Measurements from ENCODE around the gene RPL5. TPM values are rescaled to one million over a fixed set of nuclear protein-coding genes. Genes with fewer than 3 reads are reported as not detected.
"Not testable (repeated sequence)": the region's sequence is repeated elsewhere in the genome, so short reads cannot be mapped to it uniquely, and the experiment has no call there.

RPL5 gene
- total RNA-seq = 1,000 to 10,000 TPM; 1,359 to 1,602 TPM

DNA sequence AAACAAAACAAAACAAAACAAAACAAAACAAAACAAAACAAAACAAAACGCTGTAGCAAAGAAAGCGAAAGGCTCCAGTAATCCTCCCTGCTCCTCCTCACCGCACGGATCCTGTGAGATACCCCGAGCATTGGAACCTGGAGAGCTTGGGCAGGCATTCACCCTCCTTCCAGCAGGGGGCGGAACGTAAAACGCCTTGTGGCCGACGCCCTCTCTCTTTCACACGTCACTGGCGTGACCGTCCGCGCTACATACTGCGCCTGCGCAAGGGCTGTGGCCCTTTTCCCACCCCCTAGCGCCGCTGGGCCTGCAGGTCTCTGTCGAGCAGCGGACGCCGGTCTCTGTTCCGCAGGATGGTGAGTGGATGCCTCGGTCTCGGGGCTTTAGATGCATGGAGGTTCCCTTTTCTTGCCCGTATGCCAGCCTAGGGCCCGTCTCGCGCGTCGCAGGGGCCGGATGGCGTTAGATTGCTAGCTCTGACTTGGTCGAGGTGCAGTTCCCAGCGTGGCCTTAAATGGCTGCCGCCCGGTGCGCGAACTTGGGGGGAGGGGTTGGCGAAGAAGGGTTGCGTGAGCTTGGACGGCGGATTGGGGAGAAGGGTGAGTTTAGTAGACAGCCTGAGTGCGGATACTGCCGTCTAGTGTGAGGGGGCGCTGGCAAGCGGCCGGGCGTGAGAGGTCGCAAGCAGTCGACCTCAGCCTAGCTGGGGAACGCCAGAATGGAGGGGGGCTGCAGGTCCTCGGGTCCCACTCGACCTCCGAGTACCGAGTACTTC, at the start of gene RPL5:
Gene RPL5 (plus strand): TSS at position 279 of the 775 bp plus-strand sequence. CDS start 75 bp downstream, at position 354.
- H3K27ac Mint-ChIP-seq = peak within 1 kb of the TSS; percentile 95
- intact Hi-C loops (cut with DNase I, micrococcal nuclease) = loop anchor here (1.0 to 10.0 kb wide), 18 partner anchors 47 to 1585 kb away; partner anchors contain the start of genes DR1 (in 2 of the 2), ABCD3 (in 1 of the 2), BTBD8 (in 1 of the 2) and CDC7 (in 1 of the 2)
- H3K36me3 Mint-ChIP-seq (ENCODE audit: low read depth) = peaks cover 52% of the 10 kb centered on the region
- ChIA-PET CTCF (interaction anchor here (0.6 to 2.9 kb wide), 26 partner anchors 11 to 848 kb away, joined by 3 to 26 read pairs (median 4); no protein-coding TSS in a partner anchor), POLR2A (interaction anchor here (0.5 to 1.2 kb wide), 8 partner anchors 11 to 1246 kb away, joined by 3 to 4 read pairs (median 3); partner anchors contain the start of genes EVI5 and MTF2)
- ATAC-seq (peak; percentile 88), DNase-seq (peak; percentile 98)
- H3K9me3 Mint-ChIP-seq (ENCODE audit: low read depth) = no peaks in the 10 kb centered on the region
- H3K27me3 Mint-ChIP-seq = no peaks in the 10 kb centered on the region
- peaks cover 35% of the 10 kb centered on the region for H3K4me1 Mint-ChIP-seq
- H3K4me3 Mint-ChIP-seq = peak within 1 kb of the TSS; percentile 84

DNA sequence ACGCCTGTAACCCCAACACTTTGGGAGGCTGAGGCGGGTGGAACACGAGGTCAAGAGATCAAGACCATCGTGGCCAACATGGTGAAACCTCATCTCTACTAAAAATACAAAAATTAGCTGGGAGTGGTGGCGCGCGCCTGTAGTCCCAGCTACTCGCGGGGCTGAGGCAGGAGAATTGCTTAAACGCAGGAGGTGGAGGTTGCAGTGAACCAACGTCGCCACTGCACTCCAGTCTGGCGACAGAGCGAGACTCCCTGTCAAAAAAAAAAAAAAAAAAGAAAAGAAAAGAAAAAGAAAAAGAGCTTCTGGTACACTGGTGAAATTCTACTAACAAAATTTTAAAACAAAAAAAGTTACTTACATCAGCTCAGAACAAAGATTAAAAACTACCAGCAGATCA, 48.3 kb upstream of the RPL5 start:
- POLR2A ChIA-PET; H3K9me3 Mint-ChIP-seq (ENCODE audit: low read depth); intact Hi-C loops (cut with DNase I, micrococcal nuclease); ATAC-seq; H3K27ac Mint-ChIP-seq; DNase-seq; H3K36me3 Mint-ChIP-seq (ENCODE audit: low read depth): not testable (repeated sequence)
- H3K27me3 Mint-ChIP-seq = peaks cover 31% of the 10 kb centered on the region
- CTCF ChIA-PET = interaction anchor here (0.8 to 0.9 kb wide), 2 partner anchors 20 to 35 kb away, joined by 3 read pairs; no protein-coding TSS in a partner anchor
- peaks cover 13% of the 10 kb centered on the region for H3K4me1 Mint-ChIP-seq
- H3K4me3 Mint-ChIP-seq = peak overlapping the region; percentile 71

DNA sequence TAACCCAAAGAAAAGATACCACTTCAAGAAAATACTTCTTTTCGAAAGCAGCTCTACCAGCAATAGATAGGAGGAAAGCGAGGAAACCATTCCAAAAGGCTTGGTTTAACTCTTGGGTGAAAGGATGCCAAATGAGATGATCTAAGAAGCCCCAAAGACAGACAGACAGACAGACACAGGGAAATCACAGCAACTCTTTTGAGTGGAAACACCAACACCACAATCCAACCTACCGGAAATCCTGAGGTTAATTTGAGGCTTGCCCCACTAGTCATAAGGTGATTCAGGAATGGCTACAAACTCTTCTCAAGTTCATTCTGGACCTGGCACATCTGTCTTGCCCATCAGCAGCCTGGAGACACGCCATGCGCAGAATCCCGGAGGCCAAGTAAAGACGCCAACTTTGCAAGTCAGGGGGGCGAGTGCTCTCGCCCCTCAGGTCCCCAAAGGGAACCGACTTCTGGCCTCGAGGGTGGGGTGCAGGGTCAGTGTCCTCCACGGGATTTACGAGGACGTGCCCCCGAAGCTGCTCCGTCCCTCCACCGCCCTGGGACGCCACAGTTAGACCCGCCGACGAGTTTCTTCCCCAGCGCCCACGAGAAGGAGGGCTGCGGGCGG, 47.7 kb upstream of the RPL5 start:
- DNase-seq = peak; percentile 57
- intact Hi-C loops (cut with DNase I, micrococcal nuclease) = loop anchor here (1.0 to 2.0 kb wide), 2 partner anchors 48 to 49 kb away; partner anchors contain the start of gene RPL5 (in 2 of the 2)
- CTCF ChIA-PET = interaction anchor here (0.7 to 1.0 kb wide), 3 partner anchors 8 to 66 kb away, joined by 3 read pairs; no protein-coding TSS in a partner anchor

DNA sequence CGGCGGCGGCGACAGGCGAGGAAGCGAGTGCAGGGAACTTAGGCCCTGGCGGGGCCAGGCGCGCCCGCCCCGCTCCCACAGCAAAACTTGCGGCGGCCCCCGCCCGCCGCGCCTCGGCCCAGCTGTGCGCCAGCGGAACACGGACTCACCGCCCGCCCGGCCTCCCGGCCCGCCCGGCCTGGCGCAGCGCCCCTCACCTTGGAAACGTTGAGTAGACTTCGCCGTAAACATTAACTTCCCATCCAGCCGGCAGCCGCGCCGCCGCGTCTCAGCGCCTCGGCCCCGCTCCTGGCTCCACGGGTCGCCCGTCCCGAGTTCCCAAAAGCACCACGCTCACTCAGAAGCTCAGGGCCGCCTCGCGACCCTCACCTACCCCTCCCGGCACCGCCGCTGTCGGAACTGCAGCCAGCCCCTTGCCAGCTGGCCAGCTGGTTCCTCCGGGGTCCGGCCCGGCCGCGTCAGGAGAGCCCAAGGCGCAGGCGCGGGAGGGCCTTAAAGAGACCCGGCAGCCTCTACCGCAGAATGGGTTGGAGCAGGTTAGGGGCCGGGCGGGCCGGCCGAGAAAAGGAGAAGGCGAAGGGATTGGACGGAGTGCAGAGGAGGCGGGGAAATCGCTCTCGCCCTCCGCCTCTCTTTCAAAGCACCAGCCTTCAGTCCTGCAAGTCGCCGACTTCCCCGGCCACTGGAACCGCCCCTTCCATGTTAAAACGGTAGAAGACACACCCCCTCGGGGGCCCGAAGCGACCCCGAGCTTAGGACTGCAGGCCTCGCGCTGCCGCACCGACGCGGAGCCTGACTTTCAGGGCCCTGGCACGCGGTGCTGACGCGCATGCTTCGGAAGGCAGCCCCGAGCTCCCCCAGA, 47.0 kb upstream of the RPL5 start, which contains the start of gene EVI5:
Gene EVI5 (minus strand): TSS at position 470 of the 862 bp plus-strand sequence. CDS start 48,562 bp downstream, outside the sequence.
- H3K4me3 Mint-ChIP-seq = peak within 1 kb of the TSS; percentile 71
- no peak within 1 kb of the TSS for H3K27ac Mint-ChIP-seq
- no peaks in the 10 kb centered on the region for H3K9me3 Mint-ChIP-seq (ENCODE audit: low read depth)
- ChIA-PET CTCF (interaction anchor here (0.6 to 1.5 kb wide), 6 partner anchors 9 to 134 kb away, joined by 3 to 4 read pairs (median 3); no protein-coding TSS in a partner anchor), POLR2A (interaction anchor here (0.7 to 1.3 kb wide), 2 partner anchors 48 to 50 kb away, joined by 3 to 4 read pairs; no protein-coding TSS in a partner anchor)
- H3K4me1 Mint-ChIP-seq = peaks cover 13% of the 10 kb centered on the region
- intact Hi-C loops (cut with DNase I, micrococcal nuclease) = loop anchor here (1.0 to 2.0 kb wide), 3 partner anchors 47 to 176 kb away; partner anchors contain the start of genes RPL5 (in 2 of the 2) and DIPK1A (in 1 of the 2)
- ATAC-seq (peak; percentile 83), DNase-seq (peak; percentile 77)
- no peaks in the 10 kb centered on the region for H3K36me3 Mint-ChIP-seq (ENCODE audit: low read depth)
- H3K27me3 Mint-ChIP-seq = peaks cover 32% of the 10 kb centered on the region

More for the DNA sequence above, 47.7 kb upstream of the RPL5 start:
- Mint-ChIP-seq H3K9me3 (ENCODE audit: low read depth) (no peaks in the 10 kb centered on the region), H3K27me3 (peaks cover 31% of the 10 kb centered on the region), H3K36me3 (ENCODE audit: low read depth) (no peaks in the 10 kb centered on the region), H3K4me3 (peak overlapping the region; percentile 71), H3K4me1 (peaks cover 13% of the 10 kb centered on the region), H3K27ac (no peak overlapping the region)
- peak; percentile 51 for ATAC-seq
- POLR2A ChIA-PET = interaction anchor here (1.3 kb wide), 1 partner anchor 48 kb away, joined by 4 read pairs; no protein-coding TSS in a partner anchor

DNA sequence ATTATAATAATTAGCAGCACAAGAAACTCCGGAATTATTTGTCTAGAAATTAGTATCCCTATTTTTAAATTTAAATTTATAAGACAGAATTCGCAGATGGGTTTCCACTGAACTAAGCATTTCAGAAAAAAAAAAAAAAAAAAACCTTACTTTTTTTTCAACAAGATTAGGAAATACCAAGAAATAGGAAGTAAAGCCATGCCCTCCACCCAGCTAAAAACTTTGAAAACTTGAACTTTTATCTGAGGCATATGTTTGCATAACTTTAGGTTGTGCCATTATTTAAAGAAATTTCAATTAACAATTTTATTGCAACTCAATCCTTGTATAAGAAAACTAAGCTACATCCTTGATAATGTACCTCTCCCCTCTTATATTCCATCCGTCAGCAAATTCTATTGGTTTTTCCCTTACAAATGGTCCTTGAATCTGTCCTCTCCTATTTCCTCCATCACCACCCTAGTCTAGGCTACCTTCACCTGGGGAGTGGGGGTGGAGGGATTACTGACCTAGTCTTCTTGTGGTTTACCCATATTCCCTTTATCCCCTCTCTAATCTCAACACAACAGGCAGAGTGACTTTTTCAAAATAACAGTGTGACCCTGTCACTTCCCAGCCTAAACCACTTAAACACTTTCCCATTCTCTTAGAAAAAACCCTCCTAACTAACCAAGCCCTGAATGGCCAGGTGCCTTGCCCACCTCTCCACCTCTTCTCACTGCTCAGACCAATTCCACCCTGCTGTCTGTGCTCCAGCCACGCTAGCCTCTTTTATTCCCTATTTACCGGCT, 45.5 kb upstream of the RPL5 start:
- intact Hi-C loops (cut with DNase I, micrococcal nuclease) = no loop called here
- Mint-ChIP-seq H3K36me3 (ENCODE audit: low read depth) (no peaks in the 10 kb centered on the region), H3K4me3 (no peak overlapping the region), H3K27ac (no peak overlapping the region), H3K9me3 (ENCODE audit: low read depth) (no peaks in the 10 kb centered on the region), H3K27me3 (peaks cover 34% of the 10 kb centered on the region), H3K4me1 (peaks cover 16% of the 10 kb centered on the region)
- CTCF ChIA-PET = interaction anchor here (0.6 to 1.5 kb wide), 3 partner anchors 10 to 74 kb away, joined by 3 to 7 read pairs (median 4); no protein-coding TSS in a partner anchor
- ATAC-seq = no peak
- POLR2A ChIA-PET = no interaction called here
- no peak for DNase-seq

DNA sequence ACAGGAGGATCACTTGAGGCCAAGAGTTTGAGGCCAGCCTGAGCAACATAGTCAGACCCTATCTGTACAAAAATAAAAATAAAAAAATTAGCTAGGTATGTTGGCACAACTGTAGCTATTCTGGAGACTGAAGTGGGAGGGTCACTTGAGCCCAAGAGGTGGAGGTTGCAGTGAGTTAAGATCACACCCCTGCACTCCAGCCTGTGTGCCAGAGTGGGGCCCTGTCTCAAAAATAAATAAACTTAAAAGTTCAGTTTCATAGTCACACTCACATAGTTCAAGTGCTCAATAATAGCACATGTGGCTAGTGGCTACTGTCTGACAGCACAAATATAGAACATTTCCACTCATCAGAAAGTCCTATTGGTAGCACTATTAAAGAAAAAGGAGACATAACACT, 41.8 kb upstream of the RPL5 start:
- POLR2A ChIA-PET = no interaction called here
- peaks cover 7% of the 10 kb centered on the region for H3K4me1 Mint-ChIP-seq
- intact Hi-C loops (cut with DNase I, micrococcal nuclease) = no loop called here
- H3K36me3 Mint-ChIP-seq (ENCODE audit: low read depth) = no peaks in the 10 kb centered on the region
- peaks cover 44% of the 10 kb centered on the region for H3K27me3 Mint-ChIP-seq
- ATAC-seq (no peak), DNase-seq (no peak)
- no peaks in the 10 kb centered on the region for H3K9me3 Mint-ChIP-seq (ENCODE audit: low read depth)
- no peak overlapping the region for H3K27ac Mint-ChIP-seq
- no peak overlapping the region for H3K4me3 Mint-ChIP-seq
- CTCF ChIA-PET = interaction anchor here (0.6 to 1.9 kb wide), 5 partner anchors 28 to 551 kb away, joined by 3 to 7 read pairs (median 5); no protein-coding TSS in a partner anchor

DNA sequence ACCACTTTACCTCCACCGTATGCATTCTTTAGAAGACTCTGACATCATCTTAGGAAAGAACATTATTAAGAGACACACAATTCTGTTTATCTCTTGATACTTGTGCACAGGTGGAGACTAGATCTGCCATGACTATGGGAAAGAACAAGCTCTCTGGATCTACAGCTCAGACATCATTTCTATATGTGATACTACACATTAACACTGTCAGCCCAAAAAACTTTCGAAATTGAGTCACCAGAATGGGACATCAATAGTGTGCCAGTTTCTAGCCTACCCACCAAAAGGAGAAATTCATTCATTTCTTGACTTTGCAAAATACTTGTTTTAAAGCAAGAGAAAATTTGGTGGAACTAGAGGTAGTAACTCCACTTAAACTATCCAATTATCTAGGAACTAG, 41.0 kb upstream of the RPL5 start:
- ATAC-seq = peak; percentile 68
- H3K27ac Mint-ChIP-seq = no peak overlapping the region
- no peaks in the 10 kb centered on the region for H3K36me3 Mint-ChIP-seq (ENCODE audit: low read depth)
- CTCF ChIA-PET = interaction anchor here (0.7 to 1.5 kb wide), 4 partner anchors 10 to 42 kb away, joined by 3 to 7 read pairs (median 5); no protein-coding TSS in a partner anchor
- H3K9me3 Mint-ChIP-seq (ENCODE audit: low read depth) = no peaks in the 10 kb centered on the region
- DNase-seq = no peak
- no peak overlapping the region for H3K4me3 Mint-ChIP-seq
- H3K4me1 Mint-ChIP-seq = peaks cover 3% of the 10 kb centered on the region
- H3K27me3 Mint-ChIP-seq = peaks cover 44% of the 10 kb centered on the region
- intact Hi-C loops (cut with DNase I, micrococcal nuclease) = no loop called here
- POLR2A ChIA-PET = interaction anchor here (0.5 kb wide), 1 partner anchor 343 kb away, joined by 8 read pairs; no protein-coding TSS in a partner anchor

DNA sequence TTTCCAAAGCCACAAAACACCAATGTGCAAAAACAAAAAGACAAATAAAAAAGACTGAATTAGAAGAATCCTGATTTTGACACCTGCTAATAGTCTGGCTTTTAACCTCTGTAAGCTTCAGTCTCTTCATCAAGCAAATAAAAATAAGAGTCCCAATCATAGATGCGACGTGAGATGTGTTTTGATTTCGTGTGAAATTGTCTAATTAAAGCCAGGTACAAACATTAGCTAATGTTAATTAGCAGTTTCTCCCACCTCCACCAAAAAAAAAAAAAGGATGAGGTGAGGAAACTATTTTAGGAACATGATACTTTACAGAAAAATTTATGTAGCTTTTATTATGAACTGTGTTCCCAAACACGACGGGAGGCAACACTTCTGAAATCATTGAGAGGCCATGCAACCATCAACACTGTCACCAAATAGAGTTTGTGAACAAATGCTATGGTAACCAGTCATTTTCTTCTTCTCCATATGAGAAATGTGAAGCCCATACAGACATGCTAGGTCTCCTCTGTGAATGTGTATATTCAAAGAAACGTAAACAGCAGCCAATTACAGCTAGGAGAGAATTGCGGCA, 40.3 kb upstream of the RPL5 start:
- ChIA-PET CTCF (interaction anchor here (0.7 to 1.5 kb wide), 5 partner anchors 10 to 129 kb away, joined by 3 to 7 read pairs (median 5); no protein-coding TSS in a partner anchor), POLR2A (no interaction called here)
- H3K4me3 Mint-ChIP-seq = no peak overlapping the region
- H3K36me3 Mint-ChIP-seq (ENCODE audit: low read depth) = no peaks in the 10 kb centered on the region
- no peaks in the 10 kb centered on the region for H3K9me3 Mint-ChIP-seq (ENCODE audit: low read depth)
- peaks cover 40% of the 10 kb centered on the region for H3K27me3 Mint-ChIP-seq
- H3K4me1 Mint-ChIP-seq = peaks cover 3% of the 10 kb centered on the region
- ATAC-seq (no peak), DNase-seq (no peak)
- intact Hi-C loops (cut with DNase I, micrococcal nuclease) = no loop called here
- H3K27ac Mint-ChIP-seq = no peak overlapping the region

DNA sequence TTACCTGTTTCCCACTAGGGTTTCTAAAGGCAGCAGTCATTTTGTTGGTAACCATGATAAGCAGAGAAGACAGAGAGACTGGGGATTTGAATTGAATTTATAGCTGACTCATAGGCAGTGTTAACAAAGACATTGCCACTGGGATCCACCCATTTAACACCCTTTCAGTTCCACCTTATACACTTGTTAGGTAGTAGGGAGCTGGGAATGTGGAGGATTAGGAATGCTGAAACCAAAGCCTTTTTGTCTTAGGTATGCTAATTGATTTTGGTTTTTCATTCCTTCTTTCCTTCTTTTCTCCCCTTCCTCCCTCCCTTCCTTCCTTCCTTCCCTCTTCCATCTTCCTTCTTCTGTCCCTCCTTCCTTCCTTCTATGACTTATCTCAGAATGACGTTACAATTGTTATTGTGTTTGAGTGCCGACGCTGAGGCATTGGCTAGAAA, 39.5 kb upstream of the RPL5 start:
- ChIA-PET CTCF (interaction anchor here (0.6 to 0.8 kb wide), 2 partner anchors 129 to 603 kb away, joined by 3 read pairs; no protein-coding TSS in a partner anchor), POLR2A (no interaction called here)
- H3K4me3 Mint-ChIP-seq = no peak overlapping the region
- H3K4me1 Mint-ChIP-seq = peaks cover 3% of the 10 kb centered on the region
- DNase-seq (no peak), ATAC-seq (no peak)
- H3K36me3 Mint-ChIP-seq (ENCODE audit: low read depth) = no peaks in the 10 kb centered on the region
- H3K9me3 Mint-ChIP-seq (ENCODE audit: low read depth) = no peaks in the 10 kb centered on the region
- peaks cover 37% of the 10 kb centered on the region for H3K27me3 Mint-ChIP-seq
- no peak overlapping the region for H3K27ac Mint-ChIP-seq
- intact Hi-C loops (cut with DNase I, micrococcal nuclease) = no loop called here

Data from activated CD4-positive, alpha-beta T cell treated with anti-CD3 and anti-CD28 coated beads for 36 hours (primary cell).